ENCODE data around the gene CAPN10. TPM values are rescaled to one million over a fixed set of nuclear protein-coding genes. Genes with fewer than 3 reads are reported as not detected.

Gene CAPN10
- total and polyA plus RNA-seq, 12 donors, result 4.7 to 158 (median 25.1) TPM

GRCh38 chr2:240599141-240599583 is 12.6 kb downstream of the CAPN10 start:
- Histone ChIP-seq H3K4me3 (no peak overlapping the region), H3K9me3 (replicated peaks in 1 of 3) (no peaks in the 10 kb centered on the region), H3K36me3 (replicated peaks in 1 of 2) (peaks cover 0 to 21% of the 10 kb centered on the region in 2 donors), H3K27me3 (no peaks in the 10 kb centered on the region), H3K27ac (no peak overlapping the region), H3K4me1 (replicated peaks in 1 of 2) (no peaks in the 10 kb centered on the region)
- 91 to 98% (median 95%) methylated on average over 9 to 11 of the region's 11 CpGs for WGBS, 4 donors
- intact Hi-C loops (cut with DNase I), result no loop called here
- peak in 2 of 7 donors; percentile 4 to 5 for DNase-seq
- TF ChIP-seq POLR2A (IDR thresholded peaks at IDR 0.05), result no peak
- TF ChIP-seq CTCF (IDR thresholded peaks at IDR 0.05), result no peak

GRCh38 chr2:240600451-240600961 is 14.0 kb downstream of the CAPN10 start:
- 94 to 100% (median 95%) methylated on average over 2 to 16 of the region's 16 CpGs for WGBS, 4 donors

GRCh38 chr2:240601061-240601830 is 14.7 kb downstream of the CAPN10 start:
- Histone ChIP-seq H3K27ac (no peak overlapping the region), H3K9me3 (replicated peaks in 1 of 3) (no peaks in the 10 kb centered on the region), H3K27me3 (no peaks in the 10 kb centered on the region), H3K4me1 (replicated peaks in 1 of 2) (no peaks in the 10 kb centered on the region), H3K36me3 (replicated peaks in 1 of 2) (peaks cover 0 to 18% of the 10 kb centered on the region in 2 donors), H3K4me3 (no peak overlapping the region)
- TF ChIP-seq POLR2A (IDR thresholded peaks at IDR 0.05) (no peak), CTCF (IDR thresholded peaks at IDR 0.05) (no peak)
- peak in 2 of 7 donors; percentile 3 to 10 for DNase-seq
- intact Hi-C loops (cut with DNase I), result no loop called here
- WGBS, 4 donors, result 77 to 83% (median 77%) methylated on average over 15 to 20 of the region's 20 CpGs

More at GRCh38 chr2:240600451-240600961, 14.0 kb downstream of the CAPN10 start:
- H3K4me1 ChIP-seq (replicated peaks in 1 of 2), result no peaks in the 10 kb centered on the region
- H3K27me3 ChIP-seq, result no peaks in the 10 kb centered on the region
- no peak overlapping the region for H3K4me3 ChIP-seq
- no peak overlapping the region for H3K27ac ChIP-seq
- H3K9me3 ChIP-seq (replicated peaks in 1 of 3), result no peaks in the 10 kb centered on the region
- peak in 1 of 7 donors; percentile 11 for DNase-seq
- no peak for TF ChIP-seq POLR2A (IDR thresholded peaks at IDR 0.05)
- no peak for TF ChIP-seq CTCF (IDR thresholded peaks at IDR 0.05)
- peaks cover 0 to 18% of the 10 kb centered on the region in 2 donors for H3K36me3 ChIP-seq (replicated peaks in 1 of 2)
- intact Hi-C loops (cut with DNase I), result no loop called here

- Histone ChIP-seq H3K4me3 (no peak overlapping the region), H3K27ac (no peak overlapping the region), H3K9me3 (replicated peaks in 1 of 3) (no peaks in the 10 kb centered on the region), H3K36me3 (replicated peaks in 1 of 2) (peaks cover 0 to 18% of the 10 kb centered on the region in 2 donors), H3K4me1 (replicated peaks in 1 of 2) (no peaks in the 10 kb centered on the region), H3K27me3 (no peaks in the 10 kb centered on the region)
- no peak for TF ChIP-seq CTCF (IDR thresholded peaks at IDR 0.05)
- no peak for TF ChIP-seq POLR2A (IDR thresholded peaks at IDR 0.05)
- WGBS, 4 donors, result 88 to 93% (median 91%) methylated on average over 6 to 11 of the region's 11 CpGs
- intact Hi-C loops (cut with DNase I), result no loop called here
- peak in 2 of 7 donors; percentile 5 to 8 for DNase-seq
These were observed 15.3 kb downstream of the CAPN10 start for GRCh38 chr2:240601831-240602160.
